ENCODE measurements around the gene CEND1. TPM values are rescaled to one million over a fixed set of nuclear protein-coding genes. Genes with fewer than 3 reads are reported as not detected.

Gene CEND1
- total RNA-seq, 1 donor from 2014 or later: 0.27 TPM

- no peaks in the 10 kb centered on the region for H3K36me3 Mint-ChIP-seq (ENCODE audit: unreplicated experiment)
- H3K9me3 Mint-ChIP-seq (ENCODE audit: unreplicated experiment): no peaks in the 10 kb centered on the region
- no peak for TF ChIP-seq CTCF (IDR thresholded peaks at IDR 0.05)
- peaks cover 23% of the 10 kb centered on the region for H3K4me1 Mint-ChIP-seq (ENCODE audit: unreplicated experiment)
- peak overlapping the region; percentile 86 for H3K4me3 Mint-ChIP-seq (ENCODE audit: unreplicated experiment)
- DNase-seq (ENCODE audit: extremely low spot score, unreplicated experiment): no peak
- H3K27ac Mint-ChIP-seq (ENCODE audit: unreplicated experiment): peak overlapping the region; percentile 88
- no peaks in the 10 kb centered on the region for H3K27me3 Mint-ChIP-seq (ENCODE audit: unreplicated experiment)
Observed at GRCh38 chr11:774873-775592, 14.9 kb downstream of the CEND1 start.

GRCh38 chr11:773830-774229 is 16.1 kb downstream of the CEND1 start:
- Mint-ChIP-seq H3K27ac (ENCODE audit: unreplicated experiment) (no peak overlapping the region), H3K4me1 (ENCODE audit: unreplicated experiment) (peaks cover 23% of the 10 kb centered on the region), H3K36me3 (ENCODE audit: unreplicated experiment) (no peaks in the 10 kb centered on the region), H3K27me3 (ENCODE audit: unreplicated experiment) (no peaks in the 10 kb centered on the region), H3K9me3 (ENCODE audit: unreplicated experiment) (no peaks in the 10 kb centered on the region), H3K4me3 (ENCODE audit: unreplicated experiment) (no peak overlapping the region)
- no peak for TF ChIP-seq CTCF (IDR thresholded peaks at IDR 0.05)
- DNase-seq (ENCODE audit: extremely low spot score, unreplicated experiment): no peak

GRCh38 chr11:773425-773824 is 16.5 kb downstream of the CEND1 start:
- TF ChIP-seq CTCF (IDR thresholded peaks at IDR 0.05): no peak
- DNase-seq (ENCODE audit: extremely low spot score, unreplicated experiment): no peak
- no peaks in the 10 kb centered on the region for H3K36me3 Mint-ChIP-seq (ENCODE audit: unreplicated experiment)
- H3K4me1 Mint-ChIP-seq (ENCODE audit: unreplicated experiment): peaks cover 23% of the 10 kb centered on the region
- H3K4me3 Mint-ChIP-seq (ENCODE audit: unreplicated experiment): no peak overlapping the region
- no peak overlapping the region for H3K27ac Mint-ChIP-seq (ENCODE audit: unreplicated experiment)
- H3K27me3 Mint-ChIP-seq (ENCODE audit: unreplicated experiment): no peaks in the 10 kb centered on the region
- no peaks in the 10 kb centered on the region for H3K9me3 Mint-ChIP-seq (ENCODE audit: unreplicated experiment)

GRCh38 chr11:772429-773390 is 17.2 kb downstream of the CEND1 start:
- peak; percentile 84 for DNase-seq (ENCODE audit: extremely low spot score, unreplicated experiment)
- H3K36me3 Mint-ChIP-seq (ENCODE audit: unreplicated experiment): no peaks in the 10 kb centered on the region
- H3K9me3 Mint-ChIP-seq (ENCODE audit: unreplicated experiment): no peaks in the 10 kb centered on the region
- no peaks in the 10 kb centered on the region for H3K27me3 Mint-ChIP-seq (ENCODE audit: unreplicated experiment)
- no peak overlapping the region for H3K27ac Mint-ChIP-seq (ENCODE audit: unreplicated experiment)
- no peak overlapping the region for H3K4me3 Mint-ChIP-seq (ENCODE audit: unreplicated experiment)
- no peak for TF ChIP-seq CTCF (IDR thresholded peaks at IDR 0.05)
- H3K4me1 Mint-ChIP-seq (ENCODE audit: unreplicated experiment): peaks cover 23% of the 10 kb centered on the region
